GM23248 (cell line): ENCODE measurements around the gene ZDBF2. TPM values are rescaled to one million over a fixed set of nuclear protein-coding genes. Genes with fewer than 3 reads are reported as not detected.

Source experiments
- DNase-seq: peaks from one replicate; pipeline ENCODE4 v3.0.0-alpha.2; 2015
- H2AFZ ChIP-seq: fragments of 200-600 bp; sonication (generic); 2 replicates; pipeline ENCODE4 v1.6.1; 2016; ENCODE audit warnings: antibody characterized with exemption
- H3F3A ChIP-seq: fragments of 200-600 bp; sonication (generic); 2 replicates; pipeline ENCODE4 v1.6.1; 2016; ENCODE audit warnings: mild to moderate bottlenecking, antibody characterized with exemption, mixed run types; ENCODE audit not compliant: insufficient read depth
- H3K27ac ChIP-seq: fragments of 200-600 bp; sonication (generic); 2 replicates; pipeline ENCODE4 v1.5.1; 2016; ENCODE audit warnings: mild to moderate bottlenecking
- H3K27me3 ChIP-seq: fragments of 200-600 bp; sonication (generic); replicated peaks from 2 replicates; pipeline ENCODE4 v1.6.1; 2016; ENCODE audit warnings: mild to moderate bottlenecking; ENCODE audit not compliant: insufficient read depth
- H3K36me3 ChIP-seq: fragments of 200-600 bp; sonication (generic); 2 replicates; pipeline ENCODE4 v1.6.1; 2016; ENCODE audit warnings: low read depth, mild to moderate bottlenecking
- H3K4me1 ChIP-seq: fragments of 200-600 bp; sonication (generic); 2 replicates; pipeline ENCODE4 v1.6.1; 2016; ENCODE audit warnings: mild to moderate bottlenecking; ENCODE audit not compliant: insufficient read depth
- H3K4me2 ChIP-seq: fragments of 200-600 bp; sonication (generic); one replicate; pipeline ENCODE4 v1.6.1; 2016; ENCODE audit warnings: mild to moderate bottlenecking; ENCODE audit not compliant: unreplicated experiment
- H3K4me3 ChIP-seq: fragments of 200-600 bp; sonication (generic); 2 replicates; pipeline ENCODE4 v1.5.1; 2016; ENCODE audit warnings: mild to moderate bottlenecking
- H3K79me2 ChIP-seq: fragments of 200-600 bp; sonication (generic); 2 replicates; pipeline ENCODE4 v1.6.1; 2016; ENCODE audit warnings: mild to moderate bottlenecking; ENCODE audit not compliant: insufficient read depth
- H3K9ac ChIP-seq: fragments of 200-600 bp; sonication (generic); 2 replicates; pipeline ENCODE4 v1.6.1; 2016; ENCODE audit warnings: mild to moderate bottlenecking
- H3K9me2 ChIP-seq: fragments of 200-600 bp; sonication (generic); 2 replicates; pipeline ENCODE4 v1.6.1; 2016; ENCODE audit warnings: mixed run types, mild to moderate bottlenecking, moderate library complexity; ENCODE audit not compliant: insufficient read depth
- H3K9me3 ChIP-seq: fragments of 200-600 bp; sonication (generic); one replicate; pipeline ENCODE4 v1.6.1; 2017; ENCODE audit warnings: low read depth
- H4K20me1 ChIP-seq: fragments of 200-600 bp; sonication (generic); 2 replicates; pipeline ENCODE4 v1.6.0; 2016; ENCODE audit not compliant: insufficient read depth
- EZH2 ChIP-seq: fragments of 200-600 bp; sonication (generic); IDR thresholded peaks from 2 replicates; pipeline ENCODE4 v1.6.1; 2018; ENCODE audit warnings: antibody characterized with exemption, mild to moderate bottlenecking; ENCODE audit not compliant: insufficient read depth, poor library complexity, severe bottlenecking
- EZH2phosphoT487 ChIP-seq: fragments of 200-600 bp; sonication (generic); IDR thresholded peaks from 2 replicates; pipeline ENCODE4 v1.6.1; 2018; ENCODE audit warnings: antibody characterized with exemption, moderate library complexity, mild to moderate bottlenecking, low read depth; ENCODE audit not compliant: insufficient read depth
- WGBS, 2 experiments: methylation state at CpG; one replicate each; pipeline ENCODE4 v1.1.6; 2015 to 2017; ENCODE audit warnings: low lambda C conversion rate in 2 of 2, low coverage in 1 of 2; ENCODE audit errors: missing lambda C conversion rate in 2 of 2; 5-methylcytosine and 5-hydroxymethylcytosine counted together
- in situ Hi-C: fragments of 300-500 bp; cut with MboI; formaldehyde crosslinking; loops from 2 replicates; pipeline ENCODE4 v1.15.0; 2020
- polyA plus RNA-seq: library from polyadenylated mRNA; unstranded; fragments of >200 nt; fragmentation: Nextera tagmentation; extraction: Ambion mirVana; gene quantifications from 2 replicates; pipeline ENCODE4 v1.2.1, GENCODE V29; 2016
- total RNA-seq: library from RNA; depleted of rRNA; stranded (reverse); fragments of >200 nt; shearing (Covaris generic); gene quantifications from 2 replicates; pipeline ENCODE4 v1.2.3, GENCODE V29; 2014

The ZDBF2 gene
- total and polyA plus RNA-seq, 2 experiments from 2014 or later = 3.0 to 10.2 TPM

DNA sequence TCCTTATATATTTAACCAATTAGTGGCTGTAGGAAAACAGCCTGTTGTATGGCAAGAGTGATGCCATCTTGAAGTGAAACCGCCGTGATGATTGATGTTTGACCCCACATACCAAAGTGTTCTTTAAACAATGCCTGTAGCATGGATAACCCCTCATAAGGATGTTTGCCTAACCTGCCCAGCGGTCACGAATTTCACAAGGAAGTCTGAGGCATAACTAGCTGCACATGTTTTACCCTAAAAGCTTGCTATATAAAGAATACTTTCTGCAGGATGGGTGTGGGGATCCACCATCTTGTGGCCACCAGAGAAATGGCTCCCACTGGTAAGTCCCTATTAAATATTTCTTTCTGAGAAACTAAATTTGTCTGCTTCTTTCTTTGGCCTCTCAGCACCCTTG is 68.7 kb downstream of the ZDBF2 start:
- no peak overlapping the region for H2AFZ ChIP-seq
- no peak for DNase-seq
- in situ Hi-C loops = no loop called here
- H3K4me1 ChIP-seq = no peaks in the 10 kb centered on the region
- WGBS, 2 experiments = 45 to 57% methylated on average over 4 of the region's 4 CpGs
- H3F3A ChIP-seq = no peaks in the 10 kb centered on the region
- H3K4me3 ChIP-seq = no peak overlapping the region
- no peak overlapping the region for H3K27ac ChIP-seq
- H3K4me2 ChIP-seq = no peak overlapping the region
- no peaks in the 10 kb centered on the region for H3K36me3 ChIP-seq
- H3K79me2 ChIP-seq = no peaks in the 10 kb centered on the region
- H3K9me3 ChIP-seq = no peaks in the 10 kb centered on the region
- no peak for TF ChIP-seq EZH2phosphoT487
- TF ChIP-seq EZH2 = no peak
- H3K9me2 ChIP-seq = no peaks in the 10 kb centered on the region
- H3K9ac ChIP-seq = no peak overlapping the region
- no peaks in the 10 kb centered on the region for H3K27me3 ChIP-seq
- no peaks in the 10 kb centered on the region for H4K20me1 ChIP-seq

DNA sequence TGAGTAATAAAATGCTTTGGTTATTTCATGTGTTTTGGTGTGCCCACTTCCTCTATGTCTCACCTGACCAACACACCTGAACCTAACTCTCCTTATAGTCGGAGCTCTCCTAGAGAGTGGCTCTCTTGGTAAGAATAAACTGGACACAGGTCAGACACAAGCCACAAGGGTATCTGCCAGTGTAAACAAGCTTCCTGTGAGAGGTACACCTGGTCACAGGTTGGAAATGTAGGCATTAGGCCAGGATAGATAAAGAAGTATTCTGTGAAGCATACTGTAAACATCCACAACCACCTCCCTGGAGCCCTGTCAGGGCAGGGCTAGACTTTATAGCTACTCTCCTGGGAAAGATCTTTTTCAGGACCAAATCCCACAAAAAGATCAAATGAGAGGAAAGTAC is 69.4 kb downstream of the ZDBF2 start:
- H3K4me2 ChIP-seq = no peak overlapping the region
- no peaks in the 10 kb centered on the region for H3F3A ChIP-seq
- 37 to 48% methylated on average over 1 of the region's 1 CpG for WGBS, 2 experiments
- H3K4me3 ChIP-seq = no peak overlapping the region
- no peaks in the 10 kb centered on the region for H3K36me3 ChIP-seq
- no peaks in the 10 kb centered on the region for H3K79me2 ChIP-seq
- H4K20me1 ChIP-seq = no peaks in the 10 kb centered on the region
- no peaks in the 10 kb centered on the region for H3K9me2 ChIP-seq
- in situ Hi-C loops = no loop called here
- H2AFZ ChIP-seq = no peak overlapping the region
- no peak for TF ChIP-seq EZH2
- no peak for TF ChIP-seq EZH2phosphoT487
- no peak overlapping the region for H3K9ac ChIP-seq
- H3K4me1 ChIP-seq = no peaks in the 10 kb centered on the region
- no peak for DNase-seq
- no peak overlapping the region for H3K27ac ChIP-seq
- no peaks in the 10 kb centered on the region for H3K9me3 ChIP-seq
- no peaks in the 10 kb centered on the region for H3K27me3 ChIP-seq

DNA sequence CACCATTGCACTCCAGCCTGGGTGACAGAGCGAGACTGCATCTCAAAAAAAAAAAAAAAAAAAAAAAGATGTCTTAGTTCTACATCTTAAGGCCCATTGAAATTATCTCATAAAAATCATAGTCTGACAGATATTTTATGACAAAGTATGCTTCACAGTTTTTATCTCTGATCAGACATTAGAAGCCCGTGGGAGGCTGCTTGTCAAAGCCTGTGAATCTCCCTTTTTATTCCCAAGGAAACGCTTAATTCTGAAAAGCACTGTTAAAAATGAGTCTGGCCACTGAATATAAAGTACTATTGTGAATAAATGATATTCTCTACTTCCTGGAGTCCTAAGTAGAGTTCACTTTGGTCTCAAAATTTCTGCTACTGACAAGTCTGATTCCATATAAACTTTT is 71.1 kb downstream of the ZDBF2 start:
- Histone ChIP-seq H3F3A (no peaks in the 10 kb centered on the region), H3K4me2 (no peak overlapping the region), H2AFZ (no peak overlapping the region), H3K27ac (no peak overlapping the region), H3K9me3 (no peaks in the 10 kb centered on the region), H3K9ac (no peak overlapping the region), H3K27me3 (no peaks in the 10 kb centered on the region), H3K36me3 (no peaks in the 10 kb centered on the region), H3K4me1 (no peaks in the 10 kb centered on the region), H3K9me2 (no peaks in the 10 kb centered on the region), H3K79me2 (no peaks in the 10 kb centered on the region), H3K4me3 (no peak overlapping the region), H4K20me1 (no peaks in the 10 kb centered on the region)
- no peak for DNase-seq
- WGBS, 2 experiments = 55% methylated on average over 3 of the region's 3 CpGs
- in situ Hi-C loops = no loop called here
- no peak for TF ChIP-seq EZH2
- TF ChIP-seq EZH2phosphoT487 = no peak

DNA sequence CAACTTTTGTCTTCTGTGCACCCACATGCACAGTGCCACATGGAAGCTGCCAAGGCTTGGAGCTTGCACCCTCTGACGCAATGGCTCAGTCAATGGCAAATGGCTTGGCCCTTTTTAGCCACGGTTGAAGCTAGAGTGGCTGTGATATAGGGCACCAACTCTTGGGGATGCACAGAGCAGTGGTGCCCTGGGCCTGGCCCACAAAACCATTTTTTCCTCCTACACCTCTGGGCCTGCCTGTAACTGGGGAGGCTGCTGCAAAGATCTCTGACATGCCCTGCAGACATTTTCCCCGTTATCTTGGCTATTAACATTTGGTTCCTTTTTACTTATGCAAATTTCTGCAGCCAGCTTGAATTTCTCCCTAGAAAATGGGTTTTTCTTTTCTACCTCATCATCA is 74.9 kb downstream of the ZDBF2 start:
- H3K4me1 ChIP-seq = no peaks in the 10 kb centered on the region
- H4K20me1 ChIP-seq = no peaks in the 10 kb centered on the region
- no peak overlapping the region for H3K9ac ChIP-seq
- DNase-seq = no peak
- no peaks in the 10 kb centered on the region for H3K36me3 ChIP-seq
- H3K4me3 ChIP-seq = no peak overlapping the region
- WGBS, 2 experiments = 16 to 22% methylated on average over 3 of the region's 3 CpGs
- no peak overlapping the region for H3K4me2 ChIP-seq
- H3K27ac ChIP-seq = no peak overlapping the region
- no peaks in the 10 kb centered on the region for H3K27me3 ChIP-seq
- no peak overlapping the region for H2AFZ ChIP-seq
- H3K9me3 ChIP-seq = no peaks in the 10 kb centered on the region
- H3K79me2 ChIP-seq = no peaks in the 10 kb centered on the region
- no peak for TF ChIP-seq EZH2
- TF ChIP-seq EZH2phosphoT487 = no peak
- no peaks in the 10 kb centered on the region for H3F3A ChIP-seq
- in situ Hi-C loops = no loop called here
- no peaks in the 10 kb centered on the region for H3K9me2 ChIP-seq

DNA sequence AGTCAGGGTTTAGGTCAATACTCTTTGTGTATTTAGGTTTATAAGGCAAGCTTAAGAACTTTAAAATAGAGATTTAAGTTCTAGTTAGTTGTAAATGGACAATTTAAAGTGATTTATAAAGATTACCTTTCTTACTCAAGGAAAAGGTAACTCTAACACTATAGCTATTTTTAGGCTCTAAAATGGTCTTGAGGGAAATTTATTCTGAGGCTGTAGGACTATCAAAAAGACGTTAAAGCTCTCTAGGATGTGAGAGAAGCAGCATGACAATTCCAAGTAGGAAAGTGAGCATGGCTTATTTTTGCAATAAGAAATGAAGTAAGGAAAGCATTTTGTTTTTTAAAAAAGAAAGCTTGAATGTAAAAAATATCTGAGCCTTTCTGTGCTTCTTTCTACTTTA is 78.1 kb downstream of the ZDBF2 start:
- no peak for DNase-seq
- 15 to 24% methylated on average over 1 of the region's 1 CpG for WGBS, 2 experiments
- no peak for TF ChIP-seq EZH2phosphoT487
- TF ChIP-seq EZH2 = no peak
- no peaks in the 10 kb centered on the region for H3F3A ChIP-seq
- no peak overlapping the region for H3K4me3 ChIP-seq
- H2AFZ ChIP-seq = no peak overlapping the region
- H3K27me3 ChIP-seq = no peaks in the 10 kb centered on the region
- no peak overlapping the region for H3K4me2 ChIP-seq
- H3K36me3 ChIP-seq = no peaks in the 10 kb centered on the region
- no peak overlapping the region for H3K27ac ChIP-seq
- H3K9me2 ChIP-seq = no peaks in the 10 kb centered on the region
- in situ Hi-C loops = no loop called here
- H3K4me1 ChIP-seq = no peaks in the 10 kb centered on the region
- H3K9me3 ChIP-seq = no peaks in the 10 kb centered on the region
- no peak overlapping the region for H3K9ac ChIP-seq
- no peaks in the 10 kb centered on the region for H3K79me2 ChIP-seq
- no peaks in the 10 kb centered on the region for H4K20me1 ChIP-seq
